GM18505 (cell line): ENCODE measurements around the gene TLDC2.
"Not testable (repeated sequence)": the region's sequence is repeated elsewhere in the genome, so short reads cannot be mapped to it uniquely, and the experiment has no call there.

ENCODE experiments used
- ATAC-seq: cut with Tn5 transposase; IDR thresholded peaks from one replicate; pipeline ENCODE4 v1.9.1; 2021; ENCODE audit not compliant: unreplicated experiment
- POLR2A ChIP-seq: IDR thresholded peaks from 4 replicates; pipeline ENCODE4 v1.6.1; 2011; ENCODE audit warnings: borderline replicate concordance; ENCODE audit not compliant: insufficient read depth, insufficient read length; ENCODE audit errors: extremely low read depth

TLDC2 gene

GRCh38 chr20:36871640-36872570, 4.0 kb upstream of the TLDC2 start:
- no peak for ATAC-seq

GRCh38 chr20:36872852-36873251, 3.1 kb upstream of the TLDC2 start:
- ATAC-seq: no peak
- no peak for TF ChIP-seq POLR2A

More at GRCh38 chr20:36871640-36872570, 4.0 kb upstream of the TLDC2 start:
- TF ChIP-seq POLR2A: no peak

- TF ChIP-seq POLR2A: no peak
- no peak for ATAC-seq
Observed at GRCh38 chr20:36873498-36874189, 2.3 kb upstream of the TLDC2 start.

- ATAC-seq: not testable (repeated sequence)
Observed at GRCh38 chr20:36875093-36875492, 845 bp upstream of the TLDC2 start.

- ATAC-seq: no peak
- no peak for TF ChIP-seq POLR2A
Observed at GRCh38 chr20:36876473-36876833, 515 bp downstream of the TLDC2 start.

GRCh38 chr20:36878941-36879340, 3.0 kb downstream of the TLDC2 start:
- no peak for ATAC-seq

GRCh38 chr20:36880741-36881250, 4.9 kb downstream of the TLDC2 start:
- ATAC-seq: no peak
- no peak for TF ChIP-seq POLR2A

More at GRCh38 chr20:36878941-36879340, 3.0 kb downstream of the TLDC2 start:
- no peak for TF ChIP-seq POLR2A

- no peak for ATAC-seq
- TF ChIP-seq POLR2A: no peak
Observed at GRCh38 chr20:36881331-36881730, 5.4 kb downstream of the TLDC2 start.

GRCh38 chr20:36881888-36882287, 6.0 kb downstream of the TLDC2 start:
- no peak for TF ChIP-seq POLR2A
- ATAC-seq: no peak

GRCh38 chr20:36883977-36884535, 8.1 kb downstream of the TLDC2 start:
- no peak for TF ChIP-seq POLR2A
- ATAC-seq: no peak

GRCh38 chr20:36885356-36885755, 9.4 kb downstream of the TLDC2 start:
- ATAC-seq: no peak
- TF ChIP-seq POLR2A: no peak

- no peak for ATAC-seq
- TF ChIP-seq POLR2A: no peak
Observed at GRCh38 chr20:36886859-36887751, 11.2 kb downstream of the TLDC2 start.

- TF ChIP-seq POLR2A: no peak
- no peak for ATAC-seq
Observed at GRCh38 chr20:36887752-36888090, 11.8 kb downstream of the TLDC2 start.
